K562 (cell line): ENCODE data around the gene CZIB.

ENCODE experiments used
- GTF2F1 ChIP-seq: IDR thresholded peaks from 2 replicates; pipeline ENCODE4 v1.6.1; 2011; ENCODE audit warnings: low read depth, low read length, improper control_type of control experiment
- PHF8 ChIP-seq: fragments of 200-600 bp; sonication (generic); IDR thresholded peaks from 2 replicates; pipeline ENCODE4 v1.6.1; 2012; ENCODE audit warnings: mixed run types, mild to moderate bottlenecking, inconsistent platforms, low read length, moderate library complexity, borderline replicate concordance
- RFX5 ChIP-seq: IDR thresholded peaks from 2 replicates; pipeline ENCODE4 v1.6.1; 2011; ENCODE audit warnings: low read depth, mild to moderate bottlenecking, improper control_type of control experiment, low read length
- SMARCE1 ChIP-seq: fragments of 450-650 bp; IDR thresholded peaks from 2 replicates; pipeline ENCODE4 v1.7.1; 2016; ENCODE audit warnings: mild to moderate bottlenecking
- SNRNP70 ChIP-seq: fragments of 200-400 bp; formaldehyde crosslinking; optimal IDR thresholded peaks from 2 replicates; pipeline ENCODE3; 2017; ENCODE audit warnings: low read depth, low read length
- TBP ChIP-seq: optimal IDR thresholded peaks from 2 replicates; pipeline ENCODE3; 2011; ENCODE audit warnings: low read depth, low read length, improper control_type of control experiment
- U2AF1 ChIP-seq: fragments of 200-400 bp; formaldehyde crosslinking; optimal IDR thresholded peaks from 2 replicates; pipeline ENCODE3; 2017; ENCODE audit warnings: mild to moderate bottlenecking, low read depth, low read length, moderate library complexity

DNA sequence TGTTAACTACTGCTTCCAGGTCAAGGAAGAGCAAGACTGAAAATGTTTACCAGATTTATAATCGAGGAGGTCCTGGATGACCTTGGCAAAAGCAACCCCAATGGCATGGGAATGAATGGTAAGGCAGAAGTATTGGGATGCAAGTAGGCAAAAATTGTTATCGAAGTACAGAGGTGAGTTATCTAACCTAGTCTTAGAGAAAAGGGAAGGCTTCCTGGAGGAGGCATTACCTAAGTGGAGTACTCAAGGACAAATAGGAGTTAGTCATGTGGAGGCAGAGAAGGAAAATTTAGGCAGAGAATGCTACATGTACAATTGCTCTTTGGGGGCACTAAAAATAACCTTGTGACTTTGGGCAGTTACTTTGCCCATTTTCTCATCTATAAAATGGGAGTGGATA is 21.4 kb upstream of the CZIB start:
- TF ChIP-seq RFX5 (no peak), U2AF1 (no peak), PHF8 (no peak), SNRNP70 (no peak), TBP (no peak), GTF2F1 (no peak), SMARCE1 (no peak)
